ENCODE data around the gene WT1.

Gene WT1

GRCh38 chr11:32438346-32438865 is 3.1 kb upstream of the WT1 start:
- DNase-seq: no peak

GRCh38 chr11:32437495-32438345 is 2.4 kb upstream of the WT1 start:
- DNase-seq: no peak

- no peak for DNase-seq
Observed at GRCh38 chr11:32436751-32437494, 1.6 kb upstream of the WT1 start.

GRCh38 chr11:32435942-32436750 is 807 bp upstream of the WT1 start:
- DNase-seq: no peak

- DNase-seq: no peak
Observed at GRCh38 chr11:32435152-32435480, 223 bp downstream of the WT1 start.

- DNase-seq: no peak
Observed at GRCh38 chr11:32434356-32435151, 785 bp downstream of the WT1 start.

- no peak for DNase-seq
Observed at GRCh38 chr11:32433914-32434355, 1.4 kb downstream of the WT1 start.

GRCh38 chr11:32433101-32433913 is 2.0 kb downstream of the WT1 start:
- no peak for DNase-seq

- DNase-seq: no peak
Observed at GRCh38 chr11:32432565-32432964, 2.8 kb downstream of the WT1 start.

- no peak for DNase-seq
Observed at GRCh38 chr11:32430568-32431381, 4.6 kb downstream of the WT1 start.

GRCh38 chr11:32429477-32429876 is 5.9 kb downstream of the WT1 start:
- no peak for DNase-seq

GRCh38 chr11:32428665-32429303 is 6.6 kb downstream of the WT1 start:
- no peak for DNase-seq

GRCh38 chr11:32427935-32428664 is 7.2 kb downstream of the WT1 start:
- no peak for DNase-seq

GRCh38 chr11:32427616-32427934 is 7.8 kb downstream of the WT1 start:
- no peak for DNase-seq

- DNase-seq: no peak
Observed at GRCh38 chr11:32426819-32427615, 8.3 kb downstream of the WT1 start.

- no peak for DNase-seq
Observed at GRCh38 chr11:32426192-32426591, 9.1 kb downstream of the WT1 start.

GRCh38 chr11:32425761-32426160 is 9.6 kb downstream of the WT1 start:
- DNase-seq: no peak

GRCh38 chr11:32422545-32422944 is 12.8 kb downstream of the WT1 start:
- no peak for DNase-seq

- no peak for DNase-seq
Observed at GRCh38 chr11:32421992-32422391, 13.3 kb downstream of the WT1 start.

Measured in T-helper 9 cell (primary cell).